ENCODE data around the gene SUSD5.
A peak's percentile ranks its signal among the peaks of the same experiment; 100 is the strongest.

The SUSD5 gene

DNA sequence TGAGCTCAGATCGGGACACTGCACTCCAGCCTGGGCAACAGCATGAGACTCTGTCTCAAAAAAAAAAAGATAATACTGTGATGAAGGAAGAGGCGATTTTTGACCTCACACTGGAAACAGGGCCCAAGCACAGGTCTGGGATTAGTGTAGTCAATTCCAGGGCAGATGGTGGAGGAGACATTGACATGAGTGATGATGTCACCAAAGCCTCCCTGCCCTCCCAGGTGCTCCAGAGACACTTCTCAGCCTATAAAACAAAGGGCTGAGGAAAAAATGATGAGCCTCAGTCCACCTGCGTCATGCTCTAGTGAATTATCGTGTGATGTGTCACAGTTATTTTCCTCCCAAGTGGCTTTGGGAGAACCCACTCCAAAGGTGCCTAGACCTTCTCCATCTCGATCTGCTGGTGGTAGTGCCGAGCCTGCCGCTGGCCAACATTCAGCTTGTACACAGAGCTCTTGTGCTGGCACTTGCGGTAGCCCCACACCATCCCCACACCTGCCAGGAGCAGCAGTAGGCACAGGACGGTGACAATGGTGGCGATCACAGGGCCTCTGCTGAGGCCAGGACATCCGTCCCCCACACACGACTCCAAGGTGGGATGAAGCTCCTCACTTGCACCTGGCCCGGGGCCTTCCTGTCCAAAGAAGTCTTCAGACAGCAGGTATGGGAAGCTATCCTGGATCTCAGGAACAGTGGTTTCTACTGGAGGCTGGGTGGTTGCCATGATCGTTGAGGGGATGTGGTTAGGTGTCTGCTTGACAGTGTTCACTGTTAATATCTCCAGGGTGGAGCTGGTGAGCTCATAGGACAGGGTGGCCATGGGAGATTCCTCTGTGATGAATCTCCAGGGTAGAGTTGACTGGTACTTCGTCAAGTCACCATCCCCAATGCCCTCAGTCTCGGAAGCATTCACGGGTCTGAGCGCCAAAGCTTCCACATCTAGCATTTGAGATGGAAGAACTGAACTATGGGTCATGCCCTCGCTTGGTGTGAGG lies 65.9 kb downstream of the SUSD5 start:
- TF ChIP-seq, protein P1, sequence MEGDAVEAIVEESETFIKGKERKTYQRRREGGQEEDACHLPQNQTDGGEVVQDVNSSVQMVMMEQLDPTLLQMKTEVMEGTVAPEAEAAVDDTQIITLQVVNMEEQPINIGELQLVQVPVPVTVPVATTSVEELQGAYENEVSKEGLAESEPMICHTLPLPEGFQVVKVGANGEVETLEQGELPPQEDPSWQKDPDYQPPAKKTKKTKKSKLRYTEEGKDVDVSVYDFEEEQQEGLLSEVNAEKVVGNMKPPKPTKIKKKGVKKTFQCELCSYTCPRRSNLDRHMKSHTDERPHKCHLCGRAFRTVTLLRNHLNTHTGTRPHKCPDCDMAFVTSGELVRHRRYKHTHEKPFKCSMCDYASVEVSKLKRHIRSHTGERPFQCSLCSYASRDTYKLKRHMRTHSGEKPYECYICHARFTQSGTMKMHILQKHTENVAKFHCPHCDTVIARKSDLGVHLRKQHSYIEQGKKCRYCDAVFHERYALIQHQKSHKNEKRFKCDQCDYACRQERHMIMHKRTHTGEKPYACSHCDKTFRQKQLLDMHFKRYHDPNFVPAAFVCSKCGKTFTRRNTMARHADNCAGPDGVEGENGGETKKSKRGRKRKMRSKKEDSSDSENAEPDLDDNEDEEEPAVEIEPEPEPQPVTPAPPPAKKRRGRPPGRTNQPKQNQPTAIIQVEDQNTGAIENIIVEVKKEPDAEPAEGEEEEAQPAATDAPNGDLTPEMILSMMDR (IDR thresholded peaks at IDR 0.05; ENCODE audit: control insufficient read depth, insufficient read depth, low read depth, low read length, missing control alignments), result no peak
- DNase-seq (ENCODE audit: low read depth), result no peak
- no peak overlapping the region for H3K4me3 ChIP-seq (ENCODE audit: control insufficient read depth, low read depth, low read length)

- H3K4me3 ChIP-seq (ENCODE audit: control insufficient read depth, low read depth, low read length), result no peak overlapping the region
- TF ChIP-seq, protein P1 (IDR thresholded peaks at IDR 0.05; ENCODE audit: control insufficient read depth, insufficient read depth, low read depth, low read length, missing control alignments), result no peak
- DNase-seq (ENCODE audit: low read depth), result no peak
Observed at GRCh38 chr3:33149342-33149741, 69.3 kb downstream of the SUSD5 start.

GRCh38 chr3:33146791-33147445 lies 71.7 kb downstream of the SUSD5 start:
- no peak overlapping the region for H3K4me3 ChIP-seq (ENCODE audit: control insufficient read depth, low read depth, low read length)
- TF ChIP-seq, protein P1 (IDR thresholded peaks at IDR 0.05; ENCODE audit: control insufficient read depth, insufficient read depth, low read depth, low read length, missing control alignments), result no peak
- peak; percentile 13 for DNase-seq (ENCODE audit: low read depth)

DNA sequence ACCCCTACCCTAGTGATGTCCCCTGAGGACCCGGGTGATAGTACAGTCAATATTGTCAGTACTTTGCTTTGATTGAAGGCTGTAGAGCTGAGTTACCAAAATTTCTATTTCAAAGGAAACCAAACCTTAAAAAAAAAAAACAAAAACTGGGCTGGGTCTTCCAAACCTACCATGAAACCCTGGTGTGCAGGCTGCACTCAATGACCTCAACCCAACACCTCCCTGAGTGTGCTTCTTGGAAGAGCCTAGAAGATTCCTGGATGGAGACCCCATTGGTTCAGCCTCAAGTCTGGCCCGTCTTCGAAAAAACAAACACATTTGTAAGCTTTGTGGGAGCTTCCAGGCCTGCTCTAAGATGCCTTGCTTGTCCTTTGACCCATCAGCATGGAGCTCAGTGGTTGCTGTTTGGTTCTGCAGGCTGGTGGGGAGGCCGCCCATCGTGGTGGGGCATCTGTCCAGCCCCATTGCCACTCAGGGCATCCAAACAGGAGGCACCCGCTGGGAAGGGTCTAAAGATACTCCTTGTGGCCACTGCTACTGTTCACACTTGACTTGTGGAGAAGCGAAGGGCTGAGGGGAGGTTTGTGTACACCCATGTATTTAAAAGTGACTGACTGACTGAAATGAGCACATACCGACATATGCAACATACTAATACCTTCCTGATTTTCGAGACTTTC lies 72.6 kb downstream of the SUSD5 start:
- no peak for DNase-seq (ENCODE audit: low read depth)
- TF ChIP-seq, protein P1 (IDR thresholded peaks at IDR 0.05; ENCODE audit: control insufficient read depth, insufficient read depth, low read depth, low read length, missing control alignments), result no peak
- no peak overlapping the region for H3K4me3 ChIP-seq (ENCODE audit: control insufficient read depth, low read depth, low read length)

GRCh38 chr3:33145221-33145900 lies 73.2 kb downstream of the SUSD5 start:
- no peak overlapping the region for H3K4me3 ChIP-seq (ENCODE audit: control insufficient read depth, low read depth, low read length)
- DNase-seq (ENCODE audit: low read depth), result no peak
- TF ChIP-seq, protein P1 (IDR thresholded peaks at IDR 0.05; ENCODE audit: control insufficient read depth, insufficient read depth, low read depth, low read length, missing control alignments), result no peak

DNA sequence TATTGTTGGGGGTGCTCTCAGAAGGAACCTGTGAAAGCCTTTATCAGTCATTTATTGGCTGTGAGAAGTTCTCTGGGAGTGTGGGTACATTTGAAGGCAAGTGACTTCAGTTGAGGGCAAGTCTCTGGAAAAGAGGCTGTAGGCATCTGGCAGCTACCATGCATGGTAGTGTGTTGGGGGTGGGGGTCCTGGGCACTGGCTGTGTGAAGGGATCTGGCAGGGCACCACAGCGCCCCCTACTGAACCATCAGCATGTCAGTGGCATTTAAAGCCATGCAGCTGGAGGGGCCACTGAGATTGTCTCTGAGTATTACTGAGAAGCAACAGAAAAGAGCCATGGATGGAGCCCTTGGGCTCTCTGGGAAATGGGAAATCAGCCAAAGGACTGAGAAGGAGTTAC lies 74.2 kb downstream of the SUSD5 start:
- DNase-seq (ENCODE audit: low read depth), result no peak
- H3K4me3 ChIP-seq (ENCODE audit: control insufficient read depth, low read depth, low read length), result no peak overlapping the region
- TF ChIP-seq, protein P1 (IDR thresholded peaks at IDR 0.05; ENCODE audit: control insufficient read depth, insufficient read depth, low read depth, low read length, missing control alignments), result peak; percentile 27

Measured in AG09309 (cell line).